Lung (tissue), 12 donors: ENCODE measurements around the gene TRNAU1AP. TPM values are rescaled to one million over a fixed set of nuclear protein-coding genes. Genes with fewer than 3 reads are reported as not detected.

Source experiments
- ATAC-seq: fragments of 200-7000 bp; cut with Tn5 transposase; one replicate; pipeline ENCODE4 v1.9.1; 2020; ENCODE audit warnings: moderate number of reproducible peaks; ENCODE audit not compliant: insufficient read depth, low FRiP score
- DNase-seq, 3 donors: peaks; one replicate each; pipeline ENCODE4 v3.0.0-alpha.2; 2013 to 2017
- H3K27ac ChIP-seq, 2 donors: one replicate each; pipeline ENCODE4 v1.5.1; 2013; ENCODE audit warnings: mild to moderate bottlenecking in 2 of 2, moderate library complexity in 2 of 2, control low read depth in 1 of 2, inconsistent platforms in 1 of 2, low read depth in 1 of 2, low read length in 1 of 2
- H3K27me3 ChIP-seq, 3 donors: one replicate each; pipeline ENCODE4 v1.5.1; 2013; ENCODE audit warnings: low read length in 2 of 3; ENCODE audit not compliant: control insufficient read depth in 3 of 3, insufficient read depth in 3 of 3
- H3K36me3 ChIP-seq, 4 donors: one replicate each; pipeline ENCODE4 v1.5.1; 2013; ENCODE audit warnings: low read length in 4 of 4, mild to moderate bottlenecking in 1 of 4, moderate library complexity in 1 of 4; ENCODE audit not compliant: control insufficient read depth in 4 of 4, insufficient read depth in 4 of 4
- H3K4me1 ChIP-seq, 5 donors: one replicate each; pipeline ENCODE4 v1.5.1; 2013; ENCODE audit warnings: low read length in 5 of 5, mild to moderate bottlenecking in 2 of 5, moderate library complexity in 1 of 5; ENCODE audit not compliant: control insufficient read depth in 5 of 5, insufficient read depth in 5 of 5
- H3K4me3 ChIP-seq: one replicate; pipeline ENCODE4 v1.5.1; 2013; ENCODE audit warnings: mild to moderate bottlenecking, control low read depth, moderate library complexity
- H3K9ac ChIP-seq, 2 donors: one replicate each; pipeline ENCODE4 v1.5.1; 2013; ENCODE audit warnings: low read length in 2 of 2, control low read depth in 1 of 2; ENCODE audit not compliant: insufficient read depth in 1 of 2
- H3K9me3 ChIP-seq, 4 donors: one replicate each; pipeline ENCODE4 v1.5.1; 2013; ENCODE audit warnings: low read length in 3 of 4, mild to moderate bottlenecking in 1 of 4, moderate library complexity in 1 of 4; ENCODE audit not compliant: control insufficient read depth in 4 of 4, insufficient read depth in 3 of 4
- WGBS, 2 donors: extraction: QIAGEN DNeasy Blood & Tissue Kit; methylation state at CpG; one replicate each; pipeline ENCODE4 v1.1.7; 2013; 5-methylcytosine and 5-hydroxymethylcytosine counted together
- polyA plus RNA-seq, 2 donors: library from polyadenylated mRNA; stranded (reverse); fragments of 200-250 nt; gene quantifications; one replicate each; pipeline ENCODE4 v1.2.1, GENCODE V29; 2013
- total RNA-seq, 2 donors: library from RNA; depleted of rRNA in 1 of 2; stranded (reverse); fragments of >200 nt in 1 of 2; gene quantifications; one replicate each; pipeline ENCODE4 v1.2.1, GENCODE V29; 2014 to 2021
- TF ChIP-seq, protein P1 (sequence below): IDR thresholded peaks from 2 replicates; pipeline ENCODE4 v1.5.1; 2012; ENCODE audit warnings: mild to moderate bottlenecking; ENCODE audit errors: control extremely low read depth, extremely low read depth
- donor health status: control.
- donor health status: control.
- donor health status: Bipolar disorder and iron deficiency.
- donor health status: healthy.
- donor health status: DM: yes; HTN: yes; CAD: no.

Gene TRNAU1AP
- total and polyA plus RNA-seq, 4 donors = 25.4 to 40.2 (median 30.2) TPM

DNA sequence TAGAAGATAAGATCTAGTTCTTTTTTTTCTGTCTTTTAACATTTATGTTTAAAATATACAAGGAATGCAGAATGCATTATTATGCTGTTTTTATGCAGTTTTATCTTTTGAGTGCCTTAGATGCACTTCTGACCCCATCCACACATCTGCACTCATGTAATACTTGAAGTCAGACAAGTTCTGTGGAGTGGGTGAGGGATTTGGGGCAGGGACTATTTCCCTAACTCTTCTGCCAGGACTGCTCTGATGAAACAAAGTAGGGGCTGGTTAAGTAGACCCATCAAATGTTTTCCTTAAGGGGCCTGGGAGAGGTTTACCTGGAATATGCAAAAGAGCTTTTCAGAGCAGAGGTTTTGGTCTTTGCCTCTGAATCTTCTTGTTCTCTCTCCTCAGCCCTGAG is 11.4 kb downstream of the TRNAU1AP start:
- H3K27ac ChIP-seq = peak overlapping the region in 1 of 2 donors; percentile 32
- H3K36me3 ChIP-seq = peaks cover 36 to 44% (median 41%) of the 10 kb centered on the region in 4 donors

DNA sequence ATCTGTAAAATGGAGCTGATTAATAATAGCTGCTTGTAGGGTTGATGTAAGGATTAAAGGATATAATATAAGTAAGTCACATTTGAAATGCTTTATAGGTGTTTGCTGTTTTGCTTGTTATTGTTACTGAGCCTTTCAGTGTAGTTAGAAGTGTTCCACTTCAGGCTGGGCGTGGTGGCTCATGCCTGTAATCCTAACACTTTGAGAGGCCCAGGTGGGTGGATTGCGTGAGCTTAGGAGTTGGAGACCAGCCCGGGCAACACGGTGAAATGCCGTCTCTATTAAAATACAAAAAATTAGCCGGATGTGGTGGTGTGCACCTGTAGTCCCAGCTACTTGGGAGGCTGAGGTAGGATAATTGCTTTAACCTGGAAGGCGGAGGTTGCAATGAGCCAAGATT is 12.2 kb downstream of the TRNAU1AP start:
- DNase-seq (no peak), ATAC-seq (peak; percentile 47)
- H3K4me3 ChIP-seq = no peak overlapping the region
- H3K4me1 ChIP-seq = no peaks in the 10 kb centered on the region
- 82 to 94% methylated on average over 7 of the region's 7 CpGs for WGBS, 2 donors
- H3K36me3 ChIP-seq = peaks cover 31 to 44% (median 40%) of the 10 kb centered on the region in 4 donors
- H3K9ac ChIP-seq = no peak overlapping the region
- no peaks in the 10 kb centered on the region for H3K27me3 ChIP-seq
- TF ChIP-seq, protein P1, sequence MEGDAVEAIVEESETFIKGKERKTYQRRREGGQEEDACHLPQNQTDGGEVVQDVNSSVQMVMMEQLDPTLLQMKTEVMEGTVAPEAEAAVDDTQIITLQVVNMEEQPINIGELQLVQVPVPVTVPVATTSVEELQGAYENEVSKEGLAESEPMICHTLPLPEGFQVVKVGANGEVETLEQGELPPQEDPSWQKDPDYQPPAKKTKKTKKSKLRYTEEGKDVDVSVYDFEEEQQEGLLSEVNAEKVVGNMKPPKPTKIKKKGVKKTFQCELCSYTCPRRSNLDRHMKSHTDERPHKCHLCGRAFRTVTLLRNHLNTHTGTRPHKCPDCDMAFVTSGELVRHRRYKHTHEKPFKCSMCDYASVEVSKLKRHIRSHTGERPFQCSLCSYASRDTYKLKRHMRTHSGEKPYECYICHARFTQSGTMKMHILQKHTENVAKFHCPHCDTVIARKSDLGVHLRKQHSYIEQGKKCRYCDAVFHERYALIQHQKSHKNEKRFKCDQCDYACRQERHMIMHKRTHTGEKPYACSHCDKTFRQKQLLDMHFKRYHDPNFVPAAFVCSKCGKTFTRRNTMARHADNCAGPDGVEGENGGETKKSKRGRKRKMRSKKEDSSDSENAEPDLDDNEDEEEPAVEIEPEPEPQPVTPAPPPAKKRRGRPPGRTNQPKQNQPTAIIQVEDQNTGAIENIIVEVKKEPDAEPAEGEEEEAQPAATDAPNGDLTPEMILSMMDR = no peak
- H3K9me3 ChIP-seq = no peaks in the 10 kb centered on the region
- H3K27ac ChIP-seq = no peak overlapping the region

More for the DNA sequence above, 11.4 kb downstream of the TRNAU1AP start:
- TF ChIP-seq, protein P1 = no peak
- no peaks in the 10 kb centered on the region for H3K4me1 ChIP-seq
- no peaks in the 10 kb centered on the region for H3K9me3 ChIP-seq
- H3K9ac ChIP-seq = no peak overlapping the region
- H3K4me3 ChIP-seq = no peak overlapping the region
- no peak for DNase-seq
- ATAC-seq = no peak
- H3K27me3 ChIP-seq = no peaks in the 10 kb centered on the region

DNA sequence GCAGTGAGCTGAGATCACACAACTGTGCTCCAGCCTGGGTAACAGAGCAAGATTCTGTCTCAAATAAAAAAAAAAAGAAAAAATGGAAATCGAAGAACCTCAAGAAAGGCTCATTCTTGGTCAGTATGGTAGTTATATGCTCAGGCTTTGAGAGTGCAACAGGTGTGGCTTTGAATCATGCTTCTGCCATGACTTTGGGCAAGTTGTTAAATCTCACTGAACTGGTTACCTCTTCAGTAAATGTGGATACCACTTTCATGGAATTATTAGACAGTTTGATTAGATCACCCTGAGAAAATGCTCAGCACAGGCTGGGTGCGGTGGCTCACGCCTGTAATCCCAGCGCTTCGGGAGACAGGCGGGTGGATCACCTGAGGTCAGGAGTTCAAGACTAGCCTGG is 12.8 kb downstream of the TRNAU1AP start:
- Histone ChIP-seq H3K36me3 (peaks cover 24 to 39% (median 37%) of the 10 kb centered on the region in 4 donors), H3K4me1 (no peaks in the 10 kb centered on the region), H3K27ac (no peak overlapping the region), H3K4me3 (no peak overlapping the region), H3K9me3 (no peaks in the 10 kb centered on the region), H3K9ac (no peak overlapping the region), H3K27me3 (no peaks in the 10 kb centered on the region)
- no peak for ATAC-seq
- TF ChIP-seq, protein P1 = no peak
- DNase-seq = no peak
- WGBS, 2 donors = 98 to 100% methylated on average over 6 of the region's 6 CpGs

DNA sequence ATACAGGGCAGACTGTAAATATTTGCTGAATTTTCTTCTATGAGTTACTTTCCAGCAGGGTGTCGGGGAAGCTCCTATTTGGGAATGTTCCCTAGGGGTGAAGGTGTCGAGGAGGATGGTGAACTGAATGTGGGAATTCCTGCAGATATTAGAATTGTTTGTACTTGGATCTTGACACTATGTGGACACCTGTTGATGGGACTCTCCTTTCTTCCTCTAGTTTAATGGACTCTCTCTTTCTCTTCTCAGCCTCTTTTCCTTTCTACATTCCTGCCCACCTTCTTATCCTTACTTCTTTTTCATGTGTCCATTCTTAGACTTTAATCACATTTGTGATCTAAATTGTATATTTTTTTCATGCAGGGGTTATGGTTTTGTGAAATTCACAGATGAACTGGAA is 14.0 kb downstream of the TRNAU1AP start:
- no peaks in the 10 kb centered on the region for H3K4me1 ChIP-seq
- H3K9me3 ChIP-seq = no peaks in the 10 kb centered on the region
- ATAC-seq (no peak), DNase-seq (no peak)
- no peak overlapping the region for H3K27ac ChIP-seq
- WGBS, 2 donors = 90 to 95% methylated on average over 2 of the region's 2 CpGs
- no peak overlapping the region for H3K4me3 ChIP-seq
- H3K27me3 ChIP-seq = no peaks in the 10 kb centered on the region
- H3K9ac ChIP-seq = no peak overlapping the region
- peaks cover 30 to 39% (median 36%) of the 10 kb centered on the region in 4 donors for H3K36me3 ChIP-seq
- TF ChIP-seq, protein P1 = no peak
